Uterus (tissue), 2 donors: ENCODE data around the gene ADGRF1.

ENCODE experiments used
- POLR2A ChIP-seq, 2 donors: fragments of 450-650 bp; IDR thresholded peaks; one replicate each; pipeline ENCODE4 v1.6.1; 2016; ENCODE audit warnings: antibody characterized with exemption in 2 of 2, mild to moderate bottlenecking in 1 of 2, moderate library complexity in 1 of 2
- TF ChIP-seq, protein P1 (sequence below), 4 experiments: fragments of 200-600 bp in 2 of 4; fragments of 450-650 bp in 2 of 4; sonication (generic) in 2 of 4; IDR thresholded peaks; one replicate each; pipeline ENCODE4 v1.5.1; 2016 to 2019; ENCODE audit warnings: antibody characterized with exemption in 4 of 4, mild to moderate bottlenecking in 2 of 4, moderate library complexity in 1 of 4

DNA sequence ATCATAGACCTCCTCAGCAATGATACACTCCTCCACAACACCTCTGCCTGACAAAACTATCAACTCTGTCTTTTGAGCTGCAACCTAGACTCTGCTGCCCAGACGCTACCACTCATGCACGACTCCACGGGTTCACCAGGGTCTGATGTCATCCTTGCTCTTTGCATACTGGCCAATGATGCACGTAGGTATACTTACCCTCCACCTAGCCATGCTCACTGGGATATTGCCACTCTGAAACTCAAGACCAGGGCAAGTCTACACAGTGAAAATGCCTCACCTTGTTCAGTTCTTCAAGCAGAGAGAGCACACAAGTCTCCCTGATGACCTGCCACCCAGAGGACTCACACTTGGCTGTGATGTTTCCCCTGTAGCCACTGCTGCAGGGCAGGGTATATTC is 27.7 kb downstream of the ADGRF1 start:
- TF ChIP-seq, protein P1, sequence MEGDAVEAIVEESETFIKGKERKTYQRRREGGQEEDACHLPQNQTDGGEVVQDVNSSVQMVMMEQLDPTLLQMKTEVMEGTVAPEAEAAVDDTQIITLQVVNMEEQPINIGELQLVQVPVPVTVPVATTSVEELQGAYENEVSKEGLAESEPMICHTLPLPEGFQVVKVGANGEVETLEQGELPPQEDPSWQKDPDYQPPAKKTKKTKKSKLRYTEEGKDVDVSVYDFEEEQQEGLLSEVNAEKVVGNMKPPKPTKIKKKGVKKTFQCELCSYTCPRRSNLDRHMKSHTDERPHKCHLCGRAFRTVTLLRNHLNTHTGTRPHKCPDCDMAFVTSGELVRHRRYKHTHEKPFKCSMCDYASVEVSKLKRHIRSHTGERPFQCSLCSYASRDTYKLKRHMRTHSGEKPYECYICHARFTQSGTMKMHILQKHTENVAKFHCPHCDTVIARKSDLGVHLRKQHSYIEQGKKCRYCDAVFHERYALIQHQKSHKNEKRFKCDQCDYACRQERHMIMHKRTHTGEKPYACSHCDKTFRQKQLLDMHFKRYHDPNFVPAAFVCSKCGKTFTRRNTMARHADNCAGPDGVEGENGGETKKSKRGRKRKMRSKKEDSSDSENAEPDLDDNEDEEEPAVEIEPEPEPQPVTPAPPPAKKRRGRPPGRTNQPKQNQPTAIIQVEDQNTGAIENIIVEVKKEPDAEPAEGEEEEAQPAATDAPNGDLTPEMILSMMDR (IDR thresholded peaks at IDR 0.05): no peak
- TF ChIP-seq POLR2A (IDR thresholded peaks at IDR 0.05): no peak
